HG03135 (cell line): Measurements from ENCODE around the gene HHAT.

ENCODE experiments used
- ATAC-seq: cut with Tn5 transposase; IDR thresholded peaks from one replicate; pipeline ENCODE4 v1.9.1; 2021; ENCODE audit warnings: mild to moderate bottlenecking, moderate library complexity; ENCODE audit not compliant: unreplicated experiment

The HHAT gene

GRCh38 chr1:210698661-210699060 lies 370.0 kb downstream of the HHAT start:
- no peak for ATAC-seq

GRCh38 chr1:210700083-210700482 lies 371.4 kb downstream of the HHAT start:
- ATAC-seq: no peak

GRCh38 chr1:210700511-210700910 lies 371.8 kb downstream of the HHAT start:
- ATAC-seq: no peak

GRCh38 chr1:210702506-210702905 lies 373.8 kb downstream of the HHAT start:
- ATAC-seq: no peak

GRCh38 chr1:210703593-210703992 lies 374.9 kb downstream of the HHAT start:
- no peak for ATAC-seq

- no peak for ATAC-seq
These were observed 376.4 kb downstream of the HHAT start for GRCh38 chr1:210705086-210705485.

- no peak for ATAC-seq
These were observed 377.5 kb downstream of the HHAT start for GRCh38 chr1:210706246-210706645.

- ATAC-seq: no peak
These were observed 378.9 kb downstream of the HHAT start for GRCh38 chr1:210707300-210708240.

GRCh38 chr1:210709701-210710100 lies 381.0 kb downstream of the HHAT start:
- no peak for ATAC-seq

- ATAC-seq: no peak
These were observed 383.3 kb downstream of the HHAT start for GRCh38 chr1:210711825-210712612.

- no peak for ATAC-seq
These were observed 386.4 kb downstream of the HHAT start for GRCh38 chr1:210715072-210715471.

- ATAC-seq: no peak
These were observed 393.8 kb downstream of the HHAT start for GRCh38 chr1:210722410-210723081.

- ATAC-seq: no peak
These were observed 394.9 kb downstream of the HHAT start for GRCh38 chr1:210723646-210724045.

GRCh38 chr1:210724768-210725167 lies 396.1 kb downstream of the HHAT start:
- no peak for ATAC-seq
